HT1080 (cell line): ENCODE results near the gene ELF4. TPM values are rescaled to one million over a fixed set of nuclear protein-coding genes. Genes with fewer than 3 reads are reported as not detected.

Source experiments
- DNase-seq: peaks from one replicate; pipeline ENCODE4 v3.0.0-alpha.2; 2015; ENCODE audit warnings: low read depth
- polyA plus RNA-seq, 2 experiments: library from polyadenylated mRNA; depleted of rRNA; stranded (reverse); fragments of >200 nt; gene quantifications; 2 replicates each; pipeline ENCODE4 v1.2.3, GENCODE V29; 2015
- total RNA-seq: library from RNA; depleted of rRNA; stranded (reverse); fragments of >200 nt; shearing (Covaris generic); gene quantifications from 2 replicates; pipeline ENCODE4 v1.2.3, GENCODE V29; 2014; rRNA removed

The ELF4 gene
- total RNA-seq, result 13.1 and 18.2 TPM in 2 replicates
- 17.3 and 19.6 TPM in 2 replicates for polyA plus RNA-seq (2015; cell fraction: cytosol; rRNA removed)
- polyA plus RNA-seq (2015; cell fraction: nucleus; rRNA removed), result 11.3 and 12.7 TPM in 2 replicates

DNA sequence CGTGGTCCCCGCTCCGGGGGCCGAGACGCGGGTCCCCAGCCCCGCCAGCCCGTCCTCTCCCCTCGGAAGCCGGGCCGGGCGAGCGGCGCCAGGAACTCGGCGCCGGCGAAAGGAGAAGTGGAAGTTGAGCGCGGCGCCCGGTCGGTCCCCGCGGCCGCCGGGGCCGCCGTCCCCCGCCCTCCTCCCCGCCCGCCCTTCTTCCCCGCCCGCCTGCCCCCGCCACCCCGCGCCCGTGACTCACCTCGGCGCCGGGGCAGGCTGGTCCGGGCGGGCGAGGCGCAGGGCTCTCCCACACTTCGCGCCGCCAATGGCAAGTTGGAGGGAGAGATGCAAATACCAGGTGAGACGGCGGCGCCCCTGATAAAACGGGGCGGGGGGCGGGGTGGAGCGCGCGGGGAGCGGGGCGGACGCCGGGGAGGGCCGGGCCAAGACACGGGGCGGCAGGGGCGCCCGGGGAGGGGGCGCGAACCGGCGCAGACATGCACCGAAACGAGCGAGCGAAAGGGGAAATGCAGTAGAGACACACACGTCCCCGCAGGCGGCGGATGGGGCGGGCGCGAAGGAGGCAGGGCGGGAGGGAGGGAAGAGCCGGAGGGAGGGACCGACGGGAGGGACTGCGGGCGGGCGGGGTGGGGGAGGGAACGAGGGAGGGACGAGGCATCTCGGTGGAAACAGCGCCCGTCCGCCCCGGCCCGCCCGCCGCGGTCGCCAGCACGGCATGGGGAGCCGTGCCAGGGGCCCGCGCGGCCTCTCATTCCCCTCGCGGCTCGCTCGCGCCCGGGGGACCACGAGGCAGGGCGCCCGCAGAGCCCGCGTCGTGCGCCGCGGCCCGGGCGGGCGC lies at the start of gene ELF4:
Gene ELF4, minus strand, starts transcription at position 119 of the 841 bp plus-strand sequence. CDS start 29,167 bp downstream, outside the sequence.
- DNase-seq, result peak; percentile 44

DNA sequence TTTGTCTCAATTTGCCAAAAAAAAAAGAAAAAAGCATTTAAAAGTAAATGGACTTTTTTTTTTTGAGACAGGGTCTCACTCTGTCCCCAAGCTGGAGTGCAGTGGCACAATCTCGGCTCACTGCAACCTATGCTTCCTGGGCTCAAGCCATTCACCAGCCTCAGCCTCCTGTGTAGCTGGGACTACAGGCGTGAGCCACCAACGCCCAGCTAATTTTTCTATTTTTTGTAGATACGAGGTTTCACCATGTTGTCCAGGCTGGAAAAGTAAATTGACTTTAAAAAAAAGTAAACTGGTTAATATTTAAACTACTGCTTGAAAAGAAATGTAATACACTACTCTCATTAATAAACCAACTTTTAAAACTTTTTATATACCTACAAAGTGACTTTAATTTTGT lies 49.5 kb upstream of the ELF4 start:
- no peak for DNase-seq

DNA sequence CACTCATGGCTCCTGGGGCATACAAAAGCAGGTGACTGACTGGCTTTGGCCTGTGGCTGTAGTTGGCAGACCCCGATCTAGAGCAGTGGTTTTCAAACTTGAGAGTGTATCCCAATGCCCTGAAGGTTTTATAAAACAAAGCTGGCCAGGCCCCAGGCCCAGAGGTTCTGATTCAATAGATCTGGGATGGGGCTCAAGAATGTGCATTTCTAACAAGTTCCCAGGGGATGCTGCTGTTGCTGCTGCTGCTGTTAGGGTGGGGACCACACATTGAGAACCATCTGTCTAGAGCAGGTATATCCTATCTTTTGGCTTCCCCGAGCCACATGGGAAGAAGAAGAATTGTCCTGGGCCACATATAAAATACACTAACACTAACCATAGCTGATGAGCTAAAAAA lies 48.0 kb upstream of the ELF4 start:
- DNase-seq, result no peak

DNA sequence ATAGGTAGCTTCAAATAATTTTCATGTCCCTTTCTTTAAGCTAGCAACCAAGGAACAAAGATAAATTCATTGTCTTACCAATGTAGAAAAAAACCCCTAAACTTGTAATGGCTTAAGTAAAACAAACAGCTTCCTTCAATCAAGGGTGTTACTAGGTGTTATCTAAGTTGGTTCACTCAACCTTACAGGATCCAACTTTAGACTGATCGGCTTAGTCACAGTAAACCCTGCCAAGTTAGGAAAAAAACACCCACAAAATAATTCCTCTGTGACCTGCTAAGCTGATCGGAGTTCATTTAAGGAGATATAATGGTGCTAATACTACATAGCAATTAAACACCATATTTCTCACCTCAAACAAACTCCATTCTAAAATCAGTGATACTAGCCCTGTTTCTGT lies 45.3 kb upstream of the ELF4 start:
- no peak for DNase-seq

DNA sequence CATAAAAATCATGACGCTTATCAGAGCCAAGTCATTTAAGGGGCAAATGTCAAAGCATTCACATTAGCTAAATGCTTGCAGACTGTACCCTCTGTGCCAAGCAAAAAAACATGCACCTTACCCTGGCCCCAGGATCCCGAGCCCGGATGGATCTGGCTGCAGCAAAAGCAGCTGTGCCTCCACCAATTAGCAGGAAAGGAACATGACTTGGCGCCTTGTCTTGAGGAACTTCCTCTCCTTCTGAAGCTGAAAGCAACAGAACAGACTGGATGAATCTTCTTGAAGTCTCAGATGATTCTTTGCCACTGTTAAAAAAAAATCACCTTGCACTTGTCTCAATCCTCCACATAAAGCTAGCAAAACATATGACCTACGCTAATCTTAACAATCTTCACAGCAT lies 37.3 kb upstream of the ELF4 start:
- no peak for DNase-seq

DNA sequence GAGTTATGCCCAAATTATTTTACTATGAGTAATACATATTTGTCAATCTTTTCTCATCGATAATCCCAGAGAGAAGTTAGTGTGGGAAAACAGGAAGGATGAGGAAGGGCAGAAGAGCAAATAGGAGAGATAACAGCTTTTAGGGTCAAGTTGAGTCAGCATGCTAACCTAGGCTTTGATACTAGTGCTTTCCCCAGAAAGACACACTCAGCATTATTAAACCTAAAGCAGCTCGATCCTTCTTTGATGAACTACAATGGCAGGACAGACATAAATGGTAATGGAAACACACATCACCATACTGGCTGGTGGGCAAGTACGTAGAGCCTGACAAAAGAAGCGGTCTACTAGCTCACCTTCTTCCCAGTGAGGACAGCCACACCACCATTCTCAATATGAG lies 34.8 kb upstream of the ELF4 start:
- no peak for DNase-seq

DNA sequence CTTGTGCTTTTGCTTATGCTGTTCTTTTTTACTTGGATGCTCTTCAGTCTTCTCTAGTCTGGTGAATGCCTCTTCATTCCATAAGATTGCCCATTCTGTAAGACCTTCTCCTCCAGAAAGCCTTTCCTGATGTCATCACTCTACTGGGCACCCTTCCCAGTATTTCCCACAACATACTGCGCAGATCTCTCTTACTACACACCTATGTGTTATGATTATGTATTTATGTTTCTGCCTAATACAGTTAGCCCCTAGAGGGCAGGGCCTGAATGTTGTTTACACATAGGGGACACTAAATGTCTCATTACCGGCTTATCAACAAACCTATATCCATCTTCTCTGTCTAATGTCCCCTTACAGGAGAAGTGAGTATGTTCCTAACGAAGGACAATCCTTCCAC lies 34.2 kb upstream of the ELF4 start:
- DNase-seq, result no peak

DNA sequence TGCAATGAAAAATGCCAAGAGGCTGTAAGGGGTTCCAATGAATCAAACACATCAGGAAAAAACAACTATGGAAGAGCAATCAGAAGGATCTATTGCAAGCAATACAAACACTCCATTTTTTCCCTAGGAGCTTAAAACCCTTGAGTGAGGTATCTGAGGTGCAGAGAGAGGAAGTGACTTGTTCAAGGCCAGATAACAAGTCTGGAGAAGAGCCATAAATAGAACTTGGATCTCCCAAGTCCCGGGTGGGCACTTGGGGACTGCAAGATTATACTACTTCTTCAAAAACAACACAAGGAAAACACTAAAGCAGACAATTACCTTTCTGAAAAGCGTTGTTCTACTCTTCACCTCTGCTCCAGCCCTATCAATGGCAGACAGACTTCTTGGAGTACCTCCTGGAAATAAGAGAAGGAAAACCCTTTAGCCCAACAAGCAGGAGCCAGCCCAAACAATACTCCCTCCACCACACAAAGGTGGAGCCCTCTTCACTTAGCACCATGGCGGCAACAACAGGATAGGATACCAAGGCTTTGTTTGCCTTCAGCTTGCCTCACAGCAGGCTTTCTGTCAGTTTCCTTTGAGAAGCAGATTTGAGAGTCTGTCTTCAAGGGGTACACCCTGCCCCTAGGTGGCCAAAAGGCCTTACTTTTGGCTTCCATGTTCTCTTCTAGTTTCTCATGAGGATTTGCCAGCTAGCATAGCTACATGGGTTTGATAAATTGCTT lies 29.3 kb upstream of the ELF4 start:
- no peak for DNase-seq

DNA sequence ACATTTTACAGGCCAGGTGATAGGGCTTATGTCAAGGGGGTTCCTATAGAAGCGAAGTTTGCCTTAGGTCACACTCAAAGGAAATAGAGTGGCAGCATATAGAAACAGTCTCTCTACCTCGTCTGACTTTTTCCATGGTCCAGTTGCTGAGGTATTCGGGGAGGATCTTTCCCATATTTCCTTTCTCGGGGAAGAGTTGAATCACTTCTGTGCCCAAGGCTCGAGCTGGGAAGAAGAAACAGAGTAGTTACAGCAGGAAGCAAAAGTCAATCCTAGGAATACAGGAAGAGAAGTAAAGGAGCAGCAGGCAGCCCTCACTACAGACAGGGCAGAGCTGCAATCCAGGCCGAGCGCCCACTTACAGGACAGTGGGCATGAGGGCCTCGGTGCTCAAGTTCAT lies 26.7 kb upstream of the ELF4 start:
- no peak for DNase-seq

DNA sequence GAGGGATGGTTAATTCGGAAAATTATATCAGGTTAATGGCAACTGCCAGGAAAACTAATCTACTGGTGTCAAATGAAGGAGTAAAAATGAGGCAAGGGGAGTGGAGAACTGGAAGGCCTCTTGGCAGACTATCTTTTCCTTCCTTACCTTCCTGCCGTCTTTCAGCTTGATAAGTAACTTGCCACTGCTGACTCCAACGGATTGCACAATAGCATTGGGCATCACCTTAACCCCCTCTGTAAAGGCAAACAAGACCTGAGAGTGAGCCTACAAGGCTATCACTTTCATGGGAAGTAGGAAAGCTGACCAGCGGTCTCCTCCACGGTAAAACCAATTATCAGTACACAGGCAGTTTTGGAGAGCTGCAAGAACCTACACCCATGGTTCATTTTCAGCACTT lies 26.2 kb upstream of the ELF4 start:
- no peak for DNase-seq

DNA sequence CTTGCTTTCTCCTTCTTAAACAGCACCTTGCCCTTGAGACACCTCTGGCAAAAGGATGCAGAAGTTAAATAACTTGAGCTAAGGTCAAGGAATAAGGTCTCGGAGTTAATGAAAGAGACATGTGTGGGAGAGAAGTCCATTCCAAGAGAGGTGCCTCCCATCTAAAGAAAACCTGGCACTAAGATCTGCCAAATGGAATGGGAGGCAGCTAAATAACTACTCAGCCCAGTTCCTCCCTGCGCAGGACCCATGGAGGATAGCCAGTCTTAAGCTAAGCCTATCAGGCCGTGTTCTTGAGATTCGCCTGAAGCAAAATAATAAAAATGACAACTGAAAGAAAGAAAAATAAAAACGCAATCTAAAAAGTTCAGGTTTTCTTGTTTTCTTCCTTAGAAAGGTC lies 20.7 kb upstream of the ELF4 start:
- no peak for DNase-seq

DNA sequence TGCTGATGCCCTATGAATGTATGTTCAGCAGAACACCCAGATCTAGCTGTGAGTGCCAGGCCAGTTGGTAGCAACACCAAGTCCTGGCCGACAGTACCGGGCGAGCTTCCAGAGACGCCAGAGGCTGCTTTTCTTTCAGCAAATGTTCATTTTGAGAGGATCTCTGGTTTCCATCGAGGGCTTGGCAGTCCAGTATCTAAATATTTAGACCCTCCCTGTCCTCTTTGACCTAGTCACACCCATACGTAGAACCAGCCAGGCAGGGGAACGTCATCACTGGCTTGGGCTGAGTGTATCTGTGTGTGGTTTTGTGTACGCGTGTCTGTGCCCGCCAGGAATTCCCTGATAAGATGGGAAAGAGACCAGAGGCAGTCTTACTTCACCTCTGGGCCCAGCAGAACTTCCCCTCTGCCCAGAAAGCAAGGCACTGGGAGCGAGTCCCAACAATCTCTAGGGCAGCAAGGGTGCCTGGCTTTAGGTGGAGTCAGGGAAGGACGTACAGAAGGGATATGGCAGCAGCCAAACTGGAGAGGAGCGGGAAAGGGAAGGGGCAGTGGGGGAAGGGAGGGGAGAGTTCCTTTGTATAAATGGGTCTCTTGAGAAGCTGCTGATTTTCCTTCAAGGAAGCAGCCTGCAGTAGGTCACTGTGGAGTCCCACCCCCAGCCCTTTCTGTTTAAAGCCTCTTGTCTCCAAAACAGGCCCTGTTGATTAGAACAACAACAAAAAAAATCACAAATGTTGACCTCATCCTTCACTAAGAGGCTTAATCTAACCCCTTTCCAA lies 15.0 kb upstream of the ELF4 start:
- DNase-seq, result no peak

DNA sequence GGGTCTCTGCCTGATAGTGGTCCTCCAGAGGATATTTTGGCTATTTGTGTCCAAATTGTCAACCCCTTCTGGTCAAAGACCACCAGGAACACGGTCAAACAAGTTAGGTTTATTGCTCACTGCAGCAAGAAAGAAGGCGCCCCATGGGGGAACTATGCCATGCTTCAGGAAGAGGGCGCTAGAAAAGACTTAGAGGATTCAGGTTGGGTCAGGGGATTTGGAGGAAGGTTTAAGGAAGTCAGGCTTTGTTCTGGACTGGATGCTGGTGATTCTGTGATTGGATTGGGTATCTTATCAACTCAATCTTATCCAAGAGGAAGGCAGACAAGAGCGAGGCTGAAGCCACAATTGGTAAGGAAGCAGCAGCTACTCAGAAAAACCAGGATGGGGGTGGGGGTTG lies 14.3 kb upstream of the ELF4 start:
- no peak for DNase-seq

DNA sequence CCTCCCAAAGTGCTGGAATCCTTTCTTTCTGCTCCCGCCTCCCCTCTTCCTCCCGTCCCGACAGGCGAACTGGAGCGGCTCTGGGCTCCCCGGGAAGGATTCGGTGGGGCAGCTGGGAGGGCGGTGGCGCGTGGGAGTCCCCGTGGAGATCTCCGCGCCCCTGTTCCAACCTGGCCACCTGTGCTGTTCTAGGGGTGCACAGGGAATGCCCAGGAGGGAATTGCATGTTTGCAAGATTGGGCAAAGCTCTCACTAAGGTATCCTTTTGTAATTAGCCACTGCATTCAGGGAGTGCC lies 11.2 kb upstream of the ELF4 start:
- no peak for DNase-seq

DNA sequence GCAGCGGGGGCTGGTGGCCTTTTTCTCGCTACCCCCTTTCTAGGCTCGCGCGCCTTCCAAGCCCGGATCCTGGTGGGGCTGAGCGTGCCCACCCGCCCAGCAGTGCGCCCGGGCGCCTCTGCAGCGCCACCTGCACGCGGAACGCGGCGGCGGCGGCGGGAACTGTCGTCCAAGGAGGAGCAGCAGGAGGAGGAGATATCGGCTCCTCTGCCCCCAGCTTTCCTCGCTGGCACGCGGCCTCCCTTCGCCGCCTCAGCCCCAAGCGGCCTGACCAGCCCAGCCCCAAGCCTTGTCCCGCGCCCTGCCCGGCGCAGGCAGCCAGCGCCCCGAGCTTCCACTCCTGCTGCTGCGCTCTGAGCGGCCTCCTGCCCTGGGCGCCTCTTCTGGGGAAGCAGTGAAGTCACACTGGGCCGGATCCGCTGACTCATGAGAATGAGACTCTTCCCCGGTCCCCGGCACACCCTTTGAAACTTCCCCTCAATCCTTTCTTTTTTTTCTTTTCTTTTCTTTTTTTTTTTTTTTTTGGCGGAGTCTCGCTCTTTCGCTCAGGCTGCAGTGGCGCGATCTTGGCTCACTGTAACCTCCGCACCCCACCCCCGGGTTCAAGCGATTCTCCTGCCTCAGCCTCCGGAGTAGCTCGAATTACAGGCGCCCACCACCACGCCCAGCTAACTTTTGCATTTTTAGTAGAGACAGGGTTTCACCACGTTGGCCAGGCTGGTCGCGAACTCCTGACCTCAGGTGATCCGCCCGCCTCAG lies 10.6 kb upstream of the ELF4 start:
- DNase-seq, result no peak

DNA sequence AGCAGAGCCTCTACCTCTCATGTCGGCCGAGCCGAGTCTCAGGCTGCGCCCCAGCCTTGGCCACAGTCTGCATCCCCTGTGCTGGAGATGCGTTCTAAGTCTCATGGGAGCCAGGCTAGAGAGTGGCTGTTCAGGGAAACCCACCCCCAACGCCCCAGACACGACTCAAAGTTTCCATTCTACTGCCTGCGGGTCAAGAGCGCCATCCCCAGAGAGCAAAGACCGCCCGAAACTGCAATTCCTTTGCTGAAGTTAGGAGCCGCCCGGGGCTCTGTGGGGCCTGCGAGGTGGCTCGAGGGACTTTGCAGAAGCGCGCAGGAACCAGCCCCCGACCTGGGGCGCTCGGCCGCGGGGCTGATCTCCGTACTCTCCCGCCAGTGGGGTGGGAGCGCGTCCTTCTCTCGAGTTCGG lies 10.0 kb upstream of the ELF4 start:
- no peak for DNase-seq

DNA sequence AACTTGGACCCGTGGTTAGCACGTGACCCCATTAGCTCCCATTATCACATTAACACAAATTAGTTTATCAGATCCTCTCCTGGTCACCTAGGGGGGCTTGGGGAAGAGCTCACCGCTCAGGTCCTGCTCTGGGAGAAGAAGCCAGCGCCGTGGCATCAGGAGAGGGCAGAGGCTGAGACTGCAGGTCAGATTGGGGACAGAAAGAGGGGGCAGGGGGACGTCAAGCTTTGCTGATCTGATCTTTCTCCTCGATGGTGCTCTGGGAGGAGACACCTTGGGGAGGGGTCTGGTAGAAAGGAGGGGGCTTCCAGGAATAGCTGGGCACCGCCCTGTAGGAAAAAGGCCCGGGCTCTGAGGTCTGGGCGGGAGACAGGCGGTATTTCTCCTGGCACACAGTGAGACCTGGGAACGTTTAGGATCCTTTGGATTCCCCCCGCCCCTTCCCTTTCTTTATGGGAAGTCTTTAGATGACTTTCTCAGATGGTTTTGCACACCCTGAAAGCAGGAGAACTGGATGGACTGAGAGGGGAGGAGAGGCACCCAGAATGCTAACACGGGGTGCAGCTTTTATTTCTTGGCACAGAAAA lies 9.1 kb upstream of the ELF4 start:
- DNase-seq, result no peak

DNA sequence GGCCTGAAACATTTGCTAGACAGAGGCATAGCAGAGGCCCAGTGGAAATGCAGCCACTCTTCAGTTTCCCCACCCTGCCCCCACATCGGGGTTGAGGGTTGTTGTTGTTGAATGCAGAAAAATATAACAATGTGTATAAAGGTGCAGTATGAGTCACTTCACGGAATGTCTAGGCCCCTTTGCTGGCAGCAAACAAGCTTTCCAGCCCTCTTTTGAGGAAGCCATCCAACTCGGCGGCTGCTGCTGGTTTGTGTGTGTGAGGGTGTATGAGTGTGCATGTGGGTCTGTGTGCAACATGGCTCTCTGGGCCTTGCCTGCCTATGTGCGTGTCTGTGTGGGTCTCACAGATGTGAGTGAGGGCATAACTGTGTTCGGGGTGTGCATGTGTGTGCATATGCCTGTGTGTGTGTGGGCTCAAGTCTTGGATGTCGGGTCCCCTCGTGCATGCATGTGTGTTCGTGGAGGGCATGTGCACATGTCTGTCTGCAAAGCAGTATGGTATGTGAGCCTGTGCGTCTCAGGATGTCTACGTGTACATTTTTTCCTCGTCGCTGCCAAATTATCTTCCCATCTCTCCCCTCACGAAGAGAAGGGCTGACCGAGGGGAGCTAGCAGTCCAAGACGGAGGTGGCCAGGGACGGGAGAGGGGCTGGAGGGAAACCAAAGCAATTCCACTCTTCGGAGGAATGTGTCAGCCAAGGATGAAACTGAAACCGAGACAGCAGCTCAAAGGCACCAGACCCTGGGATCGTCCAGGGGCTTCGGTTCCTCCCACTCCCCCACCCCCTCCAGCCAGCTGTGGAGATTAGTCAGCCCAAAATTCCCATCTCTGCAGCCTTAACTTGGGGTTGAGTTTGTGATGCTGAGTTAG lies 8.4 kb upstream of the ELF4 start:
- peak; percentile 50 for DNase-seq

DNA sequence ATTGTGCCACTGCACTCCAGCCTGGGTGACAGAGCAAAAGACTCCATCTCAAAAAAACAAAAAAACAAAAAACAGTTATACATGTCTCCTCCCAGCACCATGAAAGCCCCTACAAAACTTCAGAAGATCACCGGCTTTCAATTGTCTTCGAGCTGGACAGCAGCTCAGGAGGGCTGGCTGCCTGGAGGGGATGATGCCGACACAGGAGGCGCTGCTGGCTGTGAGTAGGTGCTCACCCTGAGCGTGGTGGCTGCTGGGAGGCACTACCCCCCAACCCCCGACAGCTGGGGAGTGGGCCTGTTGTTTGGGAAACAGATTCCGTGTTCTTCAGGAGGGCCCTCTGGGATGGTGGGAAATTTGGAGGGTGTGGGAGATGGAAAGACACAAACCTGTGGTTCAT lies 6.9 kb upstream of the ELF4 start:
- no peak for DNase-seq
